ENCODE data around the gene ZNF789.

ZNF789 gene

DNA sequence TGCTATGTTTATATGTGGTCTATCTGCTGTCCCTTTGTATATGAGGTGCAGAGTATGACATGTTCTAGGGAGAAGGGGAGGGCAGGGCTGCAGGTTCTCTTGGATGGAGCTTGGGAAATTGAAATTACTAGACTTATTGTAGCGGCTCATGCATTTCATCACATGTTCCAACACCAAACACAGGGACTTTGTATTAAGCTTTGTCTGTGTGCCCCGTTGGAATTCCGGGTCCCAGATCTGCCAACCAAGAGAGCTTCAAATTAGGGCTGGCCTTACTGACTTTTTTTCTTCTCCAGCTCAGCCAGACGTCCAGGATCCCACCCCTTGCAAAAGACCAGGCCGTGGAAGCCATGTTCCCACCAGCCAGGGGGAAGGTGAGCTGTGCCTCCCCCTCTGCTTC, 3.4 kb downstream of the ZNF789 start:
- Histone ChIP-seq H3K36me3 (ENCODE audit: control insufficient read depth in 1 of 2, insufficient read depth in 2 of 2, low read depth in 1 of 2, low read length in 2 of 2) (peaks cover 25 to 33% of the 10 kb centered on the region in 2 experiments), H2BK12ac (ENCODE audit: low read length in 2 of 2) (no peak overlapping the region), H2BK5ac (ENCODE audit: low read depth, low read length, poor library complexity, severe bottlenecking) (no peak overlapping the region), H3K4me2 (ENCODE audit: low read length, poor library complexity, severe bottlenecking) (no peak overlapping the region), H2BK120ac (ENCODE audit: low read depth, low read length) (peak overlapping the region; percentile 5), H3K27me3 (ENCODE audit: control insufficient read depth in 1 of 2, insufficient read depth in 1 of 2, low read length in 2 of 2) (no peaks in the 10 kb centered on the region), H3K14ac (ENCODE audit: low read length in 2 of 2) (no peak overlapping the region), H3K9ac (ENCODE audit: low read length) (no peak overlapping the region), H2BK15ac (ENCODE audit: low read depth, poor library complexity, severe bottlenecking) (no peak overlapping the region), H2AFZ (ENCODE audit: low read depth, low read length) (no peak overlapping the region), H3K4ac (ENCODE audit: low read depth in 1 of 2, low read length in 2 of 2) (no peak overlapping the region), H4K91ac (ENCODE audit: low read length) (peak overlapping the region; percentile 74), H3K4me3 (ENCODE audit: insufficient read depth in 1 of 2, low read depth in 1 of 2, low read length in 2 of 2) (no peak overlapping the region), H3K27ac (ENCODE audit: low read length, poor library complexity, severe bottlenecking) (no peak overlapping the region), H4K8ac (ENCODE audit: low read length) (no peak overlapping the region), H3K4me1 (ENCODE audit: control insufficient read depth, insufficient read depth, low read depth, low read length) (peaks cover 10% of the 10 kb centered on the region), H3K23ac (ENCODE audit: low read length in 2 of 2) (no peak overlapping the region), H3K79me1 (replicated peaks; ENCODE audit: low read length, poor library complexity, severe bottlenecking) (peaks cover 22% of the 10 kb centered on the region), H3K9me3 (ENCODE audit: control insufficient read depth, low read length) (no peaks in the 10 kb centered on the region), H2AK5ac (ENCODE audit: low read length, severe bottlenecking) (no peak overlapping the region), H3K18ac (ENCODE audit: low read depth in 1 of 2, low read length in 2 of 2) (no peak overlapping the region)
- DNase-seq, result no peak
- WGBS, result 93% methylated on average over 5 of the region's 5 CpGs

DNA sequence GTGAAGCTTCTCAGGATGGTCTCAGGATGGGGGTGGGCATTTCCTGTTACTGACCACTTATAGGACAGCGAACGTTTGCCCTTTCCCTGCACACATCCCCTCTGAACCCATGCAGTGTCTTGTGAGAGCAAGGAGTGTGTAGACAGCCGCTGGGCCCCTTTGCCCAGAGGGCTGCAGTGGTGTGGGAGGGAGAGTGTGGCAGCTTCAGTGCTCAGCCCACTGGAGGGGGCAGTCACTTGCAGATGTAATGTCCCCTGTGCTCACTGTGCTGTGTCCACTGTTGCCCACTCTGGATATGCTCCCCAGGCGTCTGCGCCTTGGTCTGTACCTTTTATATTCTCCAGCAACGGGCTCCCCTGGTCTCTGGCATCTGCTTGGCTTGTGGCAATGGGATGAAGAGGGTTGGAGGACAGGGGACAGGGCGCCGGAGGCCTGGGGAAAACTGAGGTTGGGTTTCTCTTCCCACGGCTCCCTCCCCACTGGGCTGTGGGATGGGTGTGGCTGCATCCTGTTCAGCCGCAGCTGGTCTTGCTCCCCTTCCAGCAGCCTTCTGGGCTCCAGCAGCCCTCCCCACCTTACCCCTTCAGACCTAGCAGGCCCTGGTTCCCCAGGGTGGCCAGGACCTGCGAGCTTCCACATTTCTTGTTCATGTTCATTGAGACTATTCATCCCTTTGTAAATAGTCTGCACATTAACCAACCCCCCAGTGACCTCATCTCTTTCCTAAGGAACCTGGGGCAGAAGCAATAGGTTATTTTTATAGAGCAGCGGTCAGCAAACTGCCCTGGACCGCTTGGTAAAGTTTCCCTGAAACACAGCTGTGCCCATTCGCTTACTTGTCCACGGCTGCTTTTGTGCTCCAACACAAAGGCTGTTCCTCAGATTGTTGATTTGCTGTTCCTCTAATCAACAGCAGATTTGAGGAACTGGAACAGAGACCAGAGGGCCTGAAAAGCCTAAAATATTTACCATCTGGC, 6.1 kb downstream of the ZNF789 start:
- H3K27me3 ChIP-seq (ENCODE audit: control insufficient read depth in 1 of 2, insufficient read depth in 1 of 2, low read length in 2 of 2), result no peaks in the 10 kb centered on the region
- peak overlapping the region; percentile 48 for H3K9ac ChIP-seq (ENCODE audit: low read length)
- H3K4me1 ChIP-seq (ENCODE audit: control insufficient read depth, insufficient read depth, low read depth, low read length), result peaks cover 10% of the 10 kb centered on the region
- no peaks in the 10 kb centered on the region for H3K9me3 ChIP-seq (ENCODE audit: control insufficient read depth, low read length)
- 91% methylated on average over 13 of the region's 15 CpGs for WGBS
- peak overlapping the region; percentile 27 for H4K8ac ChIP-seq (ENCODE audit: low read length)
- H2BK12ac ChIP-seq (ENCODE audit: low read length in 2 of 2), result no peak overlapping the region
- no peak overlapping the region for H3K4me2 ChIP-seq (ENCODE audit: low read length, poor library complexity, severe bottlenecking)
- no peak overlapping the region for H4K91ac ChIP-seq (ENCODE audit: low read length)
- peak overlapping the region in 1 of 2 experiments; percentile 41 for H3K4me3 ChIP-seq (ENCODE audit: insufficient read depth in 1 of 2, low read depth in 1 of 2, low read length in 2 of 2)
- H3K79me1 ChIP-seq (replicated peaks; ENCODE audit: low read length, poor library complexity, severe bottlenecking), result peaks cover 27% of the 10 kb centered on the region
- H3K18ac ChIP-seq (ENCODE audit: low read depth in 1 of 2, low read length in 2 of 2), result no peak overlapping the region
- no peak overlapping the region for H2BK15ac ChIP-seq (ENCODE audit: low read depth, poor library complexity, severe bottlenecking)
- peak overlapping the region; percentile 4 for H2BK5ac ChIP-seq (ENCODE audit: low read depth, low read length, poor library complexity, severe bottlenecking)
- peaks cover 28 to 48% of the 10 kb centered on the region in 2 experiments for H3K36me3 ChIP-seq (ENCODE audit: control insufficient read depth in 1 of 2, insufficient read depth in 2 of 2, low read depth in 1 of 2, low read length in 2 of 2)
- no peak overlapping the region for H3K4ac ChIP-seq (ENCODE audit: low read depth in 1 of 2, low read length in 2 of 2)
- no peak overlapping the region for H2BK120ac ChIP-seq (ENCODE audit: low read depth, low read length)
- no peak for DNase-seq
- H3K27ac ChIP-seq (ENCODE audit: low read length, poor library complexity, severe bottlenecking), result no peak overlapping the region
- no peak overlapping the region for H3K14ac ChIP-seq (ENCODE audit: low read length in 2 of 2)
- no peak overlapping the region for H2AFZ ChIP-seq (ENCODE audit: low read depth, low read length)
- H3K23ac ChIP-seq (ENCODE audit: low read length in 2 of 2), result no peak overlapping the region
- H2AK5ac ChIP-seq (ENCODE audit: low read length, severe bottlenecking), result no peak overlapping the region

DNA sequence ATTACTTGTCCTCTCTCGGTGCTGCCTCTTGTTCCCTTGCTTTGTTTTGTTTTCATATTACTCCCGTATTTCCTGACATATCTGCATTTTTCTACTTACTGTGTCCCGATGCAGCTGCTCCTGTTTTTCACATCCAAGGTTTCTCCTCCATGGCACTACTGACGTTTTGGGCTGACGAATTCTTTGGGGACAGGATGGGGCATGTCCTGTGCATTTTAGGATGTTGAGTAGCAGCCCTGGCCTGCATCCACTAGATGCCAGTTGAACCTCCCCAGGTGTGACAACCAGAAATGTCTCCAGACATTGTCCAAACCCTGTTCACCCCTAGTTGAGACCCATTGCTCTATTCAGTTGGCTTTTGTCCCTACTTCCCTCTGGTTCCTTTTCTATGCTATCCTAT, 12.4 kb downstream of the ZNF789 start:
- Histone ChIP-seq H3K4me1 (ENCODE audit: control insufficient read depth, insufficient read depth, low read depth, low read length) (no peaks in the 10 kb centered on the region), H2BK12ac (ENCODE audit: low read length in 2 of 2) (no peak overlapping the region), H3K14ac (ENCODE audit: low read length in 2 of 2) (no peak overlapping the region), H2BK5ac (ENCODE audit: low read depth, low read length, poor library complexity, severe bottlenecking) (no peak overlapping the region), H3K9me3 (ENCODE audit: control insufficient read depth, low read length) (no peaks in the 10 kb centered on the region), H4K8ac (ENCODE audit: low read length) (no peak overlapping the region), H3K9ac (ENCODE audit: low read length) (no peak overlapping the region), H3K79me1 (replicated peaks; ENCODE audit: low read length, poor library complexity, severe bottlenecking) (peaks cover 25% of the 10 kb centered on the region), H2BK15ac (ENCODE audit: low read depth, poor library complexity, severe bottlenecking) (no peak overlapping the region), H2AK5ac (ENCODE audit: low read length, severe bottlenecking) (no peak overlapping the region), H3K18ac (ENCODE audit: low read depth in 1 of 2, low read length in 2 of 2) (no peak overlapping the region), H3K27me3 (ENCODE audit: control insufficient read depth in 1 of 2, insufficient read depth in 1 of 2, low read length in 2 of 2) (no peaks in the 10 kb centered on the region), H3K4me3 (ENCODE audit: insufficient read depth in 1 of 2, low read depth in 1 of 2, low read length in 2 of 2) (no peak overlapping the region), H3K36me3 (ENCODE audit: control insufficient read depth in 1 of 2, insufficient read depth in 2 of 2, low read depth in 1 of 2, low read length in 2 of 2) (peaks cover 25 to 58% of the 10 kb centered on the region in 2 experiments), H3K23ac (ENCODE audit: low read length in 2 of 2) (no peak overlapping the region), H3K4me2 (ENCODE audit: low read length, poor library complexity, severe bottlenecking) (no peak overlapping the region), H2BK120ac (ENCODE audit: low read depth, low read length) (no peak overlapping the region), H2AFZ (ENCODE audit: low read depth, low read length) (no peak overlapping the region), H3K27ac (ENCODE audit: low read length, poor library complexity, severe bottlenecking) (no peak overlapping the region), H4K91ac (ENCODE audit: low read length) (no peak overlapping the region), H3K4ac (ENCODE audit: low read depth in 1 of 2, low read length in 2 of 2) (no peak overlapping the region)
- no peak for DNase-seq
- 96% methylated on average over 5 of the region's 5 CpGs for WGBS

- no peak overlapping the region for H4K8ac ChIP-seq (ENCODE audit: low read length)
- no peak overlapping the region for H2BK15ac ChIP-seq (ENCODE audit: low read depth, poor library complexity, severe bottlenecking)
- H3K9me3 ChIP-seq (ENCODE audit: control insufficient read depth, low read length), result peaks cover 15% of the 10 kb centered on the region
- H2BK120ac ChIP-seq (ENCODE audit: low read depth, low read length), result no peak overlapping the region
- peaks cover 49 to 58% of the 10 kb centered on the region in 2 experiments for H3K36me3 ChIP-seq (ENCODE audit: control insufficient read depth in 1 of 2, insufficient read depth in 2 of 2, low read depth in 1 of 2, low read length in 2 of 2)
- no peak overlapping the region for H2AFZ ChIP-seq (ENCODE audit: low read depth, low read length)
- H3K23ac ChIP-seq (ENCODE audit: low read length in 2 of 2), result no peak overlapping the region
- H3K14ac ChIP-seq (ENCODE audit: low read length in 2 of 2), result no peak overlapping the region
- no peak for DNase-seq
- H3K4me2 ChIP-seq (ENCODE audit: low read length, poor library complexity, severe bottlenecking), result no peak overlapping the region
- no peak overlapping the region for H3K27ac ChIP-seq (ENCODE audit: low read length, poor library complexity, severe bottlenecking)
- peaks cover 33% of the 10 kb centered on the region for H3K79me1 ChIP-seq (replicated peaks; ENCODE audit: low read length, poor library complexity, severe bottlenecking)
- no peaks in the 10 kb centered on the region for H3K27me3 ChIP-seq (ENCODE audit: control insufficient read depth in 1 of 2, insufficient read depth in 1 of 2, low read length in 2 of 2)
- H3K4me3 ChIP-seq (ENCODE audit: insufficient read depth in 1 of 2, low read depth in 1 of 2, low read length in 2 of 2), result no peak overlapping the region
- H2AK5ac ChIP-seq (ENCODE audit: low read length, severe bottlenecking), result no peak overlapping the region
- WGBS, result 95% methylated on average over 3 of the region's 4 CpGs
- no peaks in the 10 kb centered on the region for H3K4me1 ChIP-seq (ENCODE audit: control insufficient read depth, insufficient read depth, low read depth, low read length)
- no peak overlapping the region for H4K91ac ChIP-seq (ENCODE audit: low read length)
- no peak overlapping the region for H3K9ac ChIP-seq (ENCODE audit: low read length)
- H3K18ac ChIP-seq (ENCODE audit: low read depth in 1 of 2, low read length in 2 of 2), result no peak overlapping the region
- H2BK12ac ChIP-seq (ENCODE audit: low read length in 2 of 2), result no peak overlapping the region
- no peak overlapping the region for H2BK5ac ChIP-seq (ENCODE audit: low read depth, low read length, poor library complexity, severe bottlenecking)
- H3K4ac ChIP-seq (ENCODE audit: low read depth in 1 of 2, low read length in 2 of 2), result no peak overlapping the region
These were observed 16.5 kb downstream of the ZNF789 start for GRCh38 chr7:99489235-99489634.
